ENCODE measurements around the gene TIMM44. TPM values are rescaled to one million over a fixed set of nuclear protein-coding genes. Genes with fewer than 3 reads are reported as not detected.

The TIMM44 gene
- polyA plus RNA-seq, 3 donors: 9.5 to 33.2 (median 10.4) TPM

- WGBS (ENCODE audit: insufficient coverage): under 1% methylated on average over 42 of the region's 62 CpGs
- DNase-seq: peak; percentile 95 to 98 (median 98)
- peaks cover 41 to 58% (median 49%) of the 10 kb centered on the region in 3 donors for H3K27me3 Mint-ChIP-seq (ENCODE audit: low read depth in 3 of 3)
- TF ChIP-seq CTCF (IDR thresholded peaks at IDR 0.05): no peak
- H3K36me3 ChIP-seq (replicated peaks in 1 of 2; ENCODE audit: control insufficient read depth in 1 of 2, insufficient read depth in 2 of 2, low read length in 2 of 2): peaks cover 12 to 15% of the 10 kb centered on the region in 2 donors
- peaks cover 39 to 69% of the 10 kb centered on the region in 2 donors for H3K4me1 ChIP-seq (ENCODE audit: control insufficient read depth in 1 of 2, insufficient read depth in 2 of 2, low read length in 2 of 2)
- H3K27me3 ChIP-seq (ENCODE audit: control insufficient read depth in 2 of 2, insufficient read depth in 2 of 2, low read length in 2 of 2): peaks cover 19 to 33% of the 10 kb centered on the region in 2 donors
- peak overlapping the region; percentile 83 to 88 for H3K27ac ChIP-seq (ENCODE audit: low read depth in 1 of 2, low read length in 2 of 2)
- no peaks in the 10 kb centered on the region for H3K79me2 ChIP-seq (ENCODE audit: insufficient read depth, low read length)
- intact Hi-C loops (cut with micrococcal nuclease): loop anchor here (1.0 to 10.0 kb wide), 5 partner anchors 17 to 1894 kb away; partner anchors contain the start of genes FBXL12 (in 1 of the 2), MAP2K7 (in 1 of the 2), PRR36 (in 1 of the 2) and TIMM44 (in 1 of the 2)
- peak overlapping the region; percentile 98 for H3K4me2 ChIP-seq (replicated peaks; ENCODE audit: extremely low read depth, low read length, poor library complexity, severe bottlenecking)
- peak overlapping the region; percentile 88 for H2AFZ ChIP-seq (ENCODE audit: insufficient read depth, low read depth, low read length, poor library complexity, severe bottlenecking)
- peaks cover 4% of the 10 kb centered on the region for H4K20me1 ChIP-seq (ENCODE audit: insufficient read depth, low read length)
- H3K4me3 ChIP-seq (replicated peaks in 1 of 3; ENCODE audit: low read depth in 2 of 3, low read length in 3 of 3): peak overlapping the region; percentile 63 to 87 (median 69)
- H3K4me3 Mint-ChIP-seq: peak overlapping the region; percentile 91 to 99
- peaks cover 48% of the 10 kb centered on the region for H3K4me1 Mint-ChIP-seq
- H3K9ac ChIP-seq (ENCODE audit: insufficient read depth, low read length, poor library complexity, severe bottlenecking): peak overlapping the region; percentile 69
- H3K27ac Mint-ChIP-seq: peak overlapping the region; percentile 90 to 99 (median 97)
- peaks cover 15 to 17% of the 10 kb centered on the region in 2 donors for H3K36me3 Mint-ChIP-seq
- H3K9me3 ChIP-seq (replicated peaks in 1 of 2; ENCODE audit: control insufficient read depth in 1 of 2, insufficient read depth in 1 of 2, low read length in 2 of 2): peaks cover 0 to 10% of the 10 kb centered on the region in 2 donors
- H3K9me3 Mint-ChIP-seq: peaks cover 0 to 22% (median 12%) of the 10 kb centered on the region in 7 donors
Observed at GRCh38 chr19:7920519-7921301, 22.8 kb downstream of the TIMM44 start.

Measured in CD14-positive monocyte (primary cell).